IPS-20b (cell line): Measurements from ENCODE around the gene STAT5A.
"Not testable (repeated sequence)": the region's sequence is repeated elsewhere in the genome, so short reads cannot be mapped to it uniquely, and the experiment has no call there.

Source experiments
- H3K27ac ChIP-seq: one replicate; pipeline ENCODE4 v1.5.1; 2013; ENCODE audit warnings: low read length
- H3K27me3 ChIP-seq: 2 replicates; pipeline ENCODE4 v1.6.1; 2013; ENCODE audit warnings: mild to moderate bottlenecking, low read length, inconsistent platforms; ENCODE audit not compliant: insufficient read depth
- H3K36me3 ChIP-seq: 2 replicates; pipeline ENCODE4 v1.6.1; 2013; ENCODE audit warnings: low read depth, mild to moderate bottlenecking, inconsistent platforms, low read length, moderate library complexity; ENCODE audit not compliant: insufficient read depth
- H3K4me1 ChIP-seq: 2 replicates; pipeline ENCODE4 v1.6.1; 2013; ENCODE audit warnings: mild to moderate bottlenecking, control low read depth, inconsistent platforms, low read length, moderate library complexity; ENCODE audit not compliant: insufficient read depth
- H3K4me3 ChIP-seq: 2 replicates; pipeline ENCODE4 v1.5.1; 2013; ENCODE audit warnings: mild to moderate bottlenecking, low read length, inconsistent platforms
- H3K9ac ChIP-seq: 2 replicates; pipeline ENCODE4 v1.6.1; 2013; ENCODE audit warnings: low read depth, mild to moderate bottlenecking, inconsistent platforms, low read length, moderate library complexity
- H3K9me3 ChIP-seq: 2 replicates; pipeline ENCODE4 v1.6.1; 2013; ENCODE audit warnings: mild to moderate bottlenecking, low read depth, low read length, inconsistent platforms; ENCODE audit not compliant: insufficient read depth

Gene STAT5A

GRCh38 chr17:42345396-42346073, 57.2 kb downstream of the STAT5A start:
- Histone ChIP-seq H3K4me1 (peaks cover 7% of the 10 kb centered on the region), H3K9me3 (no peaks in the 10 kb centered on the region), H3K27ac (no peak overlapping the region), H3K27me3 (no peaks in the 10 kb centered on the region), H3K36me3 (peaks cover 59% of the 10 kb centered on the region), H3K9ac (no peak overlapping the region), H3K4me3 (no peak overlapping the region)

GRCh38 chr17:42346481-42346880, 58.2 kb downstream of the STAT5A start:
- Histone ChIP-seq H3K9me3 (no peaks in the 10 kb centered on the region), H3K27me3 (no peaks in the 10 kb centered on the region), H3K4me1 (peaks cover 7% of the 10 kb centered on the region), H3K36me3 (peaks cover 50% of the 10 kb centered on the region), H3K27ac (no peak overlapping the region), H3K4me3 (no peak overlapping the region), H3K9ac (no peak overlapping the region)

- Histone ChIP-seq H3K9ac (no peak overlapping the region), H3K36me3 (peaks cover 42% of the 10 kb centered on the region), H3K4me3 (no peak overlapping the region), H3K9me3 (no peaks in the 10 kb centered on the region), H3K27me3 (no peaks in the 10 kb centered on the region), H3K4me1 (peaks cover 7% of the 10 kb centered on the region), H3K27ac (no peak overlapping the region)
Observed at GRCh38 chr17:42347198-42347597, 58.9 kb downstream of the STAT5A start.

DNA sequence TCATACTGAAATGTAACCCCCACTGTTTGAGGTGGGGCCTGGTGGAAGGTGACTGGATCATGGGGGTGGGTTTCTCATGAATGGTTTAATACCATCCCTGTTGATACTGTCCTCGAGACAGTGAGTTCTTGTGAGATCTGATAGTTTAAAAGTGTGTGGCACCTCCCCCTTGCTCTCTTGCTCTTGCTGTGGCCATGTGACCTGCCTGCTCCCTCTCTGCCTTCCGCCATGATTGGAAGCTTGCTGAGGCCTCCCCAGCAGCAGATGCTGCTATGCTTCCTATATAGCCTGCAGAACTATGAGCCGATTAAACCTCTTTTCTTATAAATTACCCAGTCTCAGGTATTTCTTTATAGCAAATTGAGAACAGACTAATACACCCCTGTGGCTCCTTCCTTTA, 59.3 kb downstream of the STAT5A start:
- no peak overlapping the region for H3K9ac ChIP-seq
- no peak overlapping the region for H3K27ac ChIP-seq
- H3K4me1 ChIP-seq, result peaks cover 7% of the 10 kb centered on the region
- H3K36me3 ChIP-seq, result peaks cover 38% of the 10 kb centered on the region
- H3K27me3 ChIP-seq, result no peaks in the 10 kb centered on the region
- no peak overlapping the region for H3K4me3 ChIP-seq
- H3K9me3 ChIP-seq, result no peaks in the 10 kb centered on the region

- no peak overlapping the region for H3K9ac ChIP-seq
- H3K27ac ChIP-seq, result no peak overlapping the region
- H3K36me3 ChIP-seq, result peaks cover 33% of the 10 kb centered on the region
Observed at GRCh38 chr17:42348104-42348503, 59.8 kb downstream of the STAT5A start.

DNA sequence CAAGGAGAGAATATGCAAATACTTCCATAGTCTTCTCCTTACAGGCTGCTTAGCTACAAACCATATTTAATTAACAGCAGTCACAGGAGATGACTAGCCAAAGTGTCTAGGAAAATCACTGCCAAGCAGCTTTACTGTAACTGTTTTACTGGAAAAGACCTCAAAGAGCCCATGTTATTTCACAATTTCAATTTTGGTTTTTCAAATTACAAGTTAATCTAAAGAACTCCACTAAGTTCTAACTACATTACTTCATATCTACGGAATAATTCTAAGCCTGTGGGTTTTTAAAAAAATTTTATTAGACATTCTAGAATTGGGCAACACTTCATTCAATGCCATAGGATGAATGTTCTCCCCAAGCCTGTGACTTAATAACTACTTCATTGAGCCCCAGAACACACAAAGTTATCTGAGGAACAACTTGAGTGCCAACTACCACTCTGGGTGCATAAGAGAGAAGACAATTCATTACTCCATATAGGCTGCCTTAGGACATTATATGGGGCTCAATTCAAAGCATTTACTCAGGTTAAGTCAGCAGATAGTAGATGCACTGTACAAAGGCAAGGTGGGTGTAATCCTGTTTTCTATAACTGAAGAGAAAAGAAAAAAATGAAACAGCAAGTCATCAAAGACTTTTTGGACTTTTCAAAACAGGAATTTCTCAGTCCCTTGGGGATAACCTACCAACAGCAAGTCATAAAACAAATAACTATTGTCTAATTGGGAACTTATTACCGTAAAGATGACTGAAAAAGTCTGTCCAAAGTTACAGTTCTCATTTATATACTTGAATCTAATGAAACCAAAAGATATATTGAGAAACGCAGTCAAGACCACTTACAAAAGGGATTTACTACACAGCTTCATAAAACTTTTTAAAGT, 66.9 kb downstream of the STAT5A start:
- Histone ChIP-seq H3K36me3 (no peaks in the 10 kb centered on the region), H3K4me1 (no peaks in the 10 kb centered on the region), H3K27me3 (no peaks in the 10 kb centered on the region), H3K9ac (no peak overlapping the region), H3K4me3 (no peak overlapping the region), H3K27ac (no peak overlapping the region), H3K9me3 (no peaks in the 10 kb centered on the region)

More at GRCh38 chr17:42348104-42348503, 59.8 kb downstream of the STAT5A start:
- Histone ChIP-seq H3K9me3 (no peaks in the 10 kb centered on the region), H3K27me3 (no peaks in the 10 kb centered on the region), H3K4me3 (no peak overlapping the region), H3K4me1 (peaks cover 7% of the 10 kb centered on the region)

DNA sequence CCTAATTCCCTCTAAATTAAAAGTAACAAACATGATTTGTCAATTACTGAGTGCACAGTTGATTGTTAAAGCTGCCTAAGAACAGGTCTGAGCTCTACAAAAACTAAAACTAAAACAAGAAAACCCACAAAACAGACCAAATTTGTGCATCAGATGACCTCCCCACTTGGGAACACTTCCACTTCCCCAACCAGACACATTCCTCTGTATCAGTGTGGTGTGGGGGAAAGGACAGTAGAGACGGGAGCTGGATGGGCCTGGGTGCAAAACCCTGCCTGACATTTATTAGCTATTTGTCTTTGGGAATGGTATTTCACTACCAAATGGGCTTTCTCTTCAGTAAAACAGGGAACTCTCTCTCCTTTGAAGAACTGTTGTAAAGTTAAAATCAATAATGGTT, 70.1 kb downstream of the STAT5A start:
- H3K9me3 ChIP-seq, result no peaks in the 10 kb centered on the region
- no peaks in the 10 kb centered on the region for H3K36me3 ChIP-seq
- no peak overlapping the region for H3K9ac ChIP-seq
- no peak overlapping the region for H3K27ac ChIP-seq
- no peaks in the 10 kb centered on the region for H3K27me3 ChIP-seq
- H3K4me3 ChIP-seq, result no peak overlapping the region
- H3K4me1 ChIP-seq, result peaks cover 17% of the 10 kb centered on the region

GRCh38 chr17:42359133-42359532, 70.8 kb downstream of the STAT5A start:
- peaks cover 17% of the 10 kb centered on the region for H3K4me1 ChIP-seq

GRCh38 chr17:42360388-42360787, 72.1 kb downstream of the STAT5A start:
- H3K4me1 ChIP-seq, result peaks cover 17% of the 10 kb centered on the region
- H3K36me3 ChIP-seq, H3K9ac ChIP-seq, H3K27me3 ChIP-seq, H3K27ac ChIP-seq, H3K9me3 ChIP-seq, H3K4me3 ChIP-seq: not testable (repeated sequence)

More at GRCh38 chr17:42359133-42359532, 70.8 kb downstream of the STAT5A start:
- Histone ChIP-seq H3K27ac (no peak overlapping the region), H3K9me3 (no peaks in the 10 kb centered on the region), H3K4me3 (no peak overlapping the region), H3K27me3 (no peaks in the 10 kb centered on the region), H3K9ac (no peak overlapping the region), H3K36me3 (no peaks in the 10 kb centered on the region)
